Measurements from ENCODE around the gene TMC4.

DNA sequence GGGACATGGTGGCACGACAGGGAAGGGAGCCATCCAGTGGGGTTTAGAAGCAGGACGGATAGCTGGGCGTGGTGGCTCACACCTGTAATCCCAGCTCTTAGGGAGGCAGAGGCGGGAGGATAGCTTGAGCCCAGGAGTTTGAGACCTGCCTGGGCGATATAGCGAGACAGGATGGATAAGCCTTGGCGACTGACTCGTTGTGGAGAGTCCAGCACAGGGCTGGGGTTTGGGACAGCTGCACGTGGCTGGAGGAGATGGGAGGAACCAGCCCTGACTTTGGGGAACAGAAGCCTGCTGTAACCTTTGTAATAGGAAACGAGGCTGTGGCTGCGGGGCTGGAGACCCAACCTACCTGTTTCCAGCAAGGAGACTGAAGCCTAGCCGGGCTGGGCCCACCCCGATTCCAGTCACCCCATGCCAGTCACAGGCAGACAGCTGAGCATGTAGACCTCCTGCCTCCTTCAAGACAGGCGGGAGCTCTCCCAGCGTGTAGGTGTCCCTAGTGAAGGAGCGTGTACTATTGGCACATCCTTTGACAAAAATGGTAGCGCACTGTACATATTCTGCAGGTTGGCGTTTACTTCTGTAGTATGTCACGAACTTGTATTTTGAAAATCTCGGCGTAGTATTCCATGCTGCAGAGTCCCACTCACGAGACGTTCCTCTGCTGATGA is 21.5 kb downstream of the TMC4 start:
- no peak for TF ChIP-seq EZH2 (IDR thresholded peaks at IDR 0.05)
- no peak for TF ChIP-seq POLR2AphosphoS5 (IDR thresholded peaks at IDR 0.05; ENCODE audit: borderline replicate concordance, low read depth, low read length)
- no peak for TF ChIP-seq FOXP2 (optimal IDR thresholded peaks at IDR 0.05; ENCODE audit: control extremely low read depth, extremely low read length, insufficient read depth)

All from SK-N-MC (cell line).